ENCODE results near the gene RAB20. TPM values are rescaled to one million over a fixed set of nuclear protein-coding genes. Genes with fewer than 3 reads are reported as not detected.

Gene RAB20
- total and polyA plus RNA-seq, 2 of the 8 experiments (the other 6 are each of a cell fraction or from before 2014, with no cell fraction given): 14.8 to 27.9 TPM

- TF ChIP-seq CBX8 (IDR thresholded peaks at IDR 0.05; ENCODE audit: borderline replicate concordance, low read depth, low read length) (no peak), CEBPB (IDR thresholded peaks at IDR 0.05; ENCODE audit: low read depth, low read length) (peak; percentile 77), POU5F1 (IDR thresholded peaks at IDR 0.05; ENCODE audit: low read depth, low read length) (no peak), TAF1 (IDR thresholded peaks at IDR 0.05; ENCODE audit: low read depth, low read length) (peak; percentile 74), ATF3 (IDR thresholded peaks at IDR 0.05; ENCODE audit: insufficient read depth, low read depth, low read length) (no peak), YY1 (IDR thresholded peaks at IDR 0.05; ENCODE audit: low read depth, low read length) (no peak), KDM4A (IDR thresholded peaks at IDR 0.05; ENCODE audit: low read depth, low read length, severe bottlenecking) (peak; percentile 90), EZH2 (IDR thresholded peaks at IDR 0.05; ENCODE audit: low read depth, low read length, severe bottlenecking) (peak; percentile 35), KDM5A (IDR thresholded peaks at IDR 0.05; ENCODE audit: low read length) (no peak), TAF7 (optimal IDR thresholded peaks at IDR 0.05; ENCODE audit: borderline replicate concordance, low read depth, low read length) (no peak), BACH1 (IDR thresholded peaks at IDR 0.05; ENCODE audit: low read length) (no peak), NANOG (IDR thresholded peaks at IDR 0.05; ENCODE audit: insufficient read depth, low read depth, low read length, poor library complexity, severe bottlenecking) (no peak), MAFK (IDR thresholded peaks at IDR 0.05; ENCODE audit: low read depth, low read length) (no peak), PHF8 (conservative IDR thresholded peaks at IDR 0.05; ENCODE audit: low read depth, low read length) (peak; percentile 49; the same call in 1 of the 2 replicates), BRCA1 (IDR thresholded peaks at IDR 0.05; ENCODE audit: low read depth, low read length) (no peak), SUZ12 (IDR thresholded peaks at IDR 0.05; ENCODE audit: low read length) (no peak), E2F6 (IDR thresholded peaks at IDR 0.05) (no peak; the same call in none of the 2 replicates), CTBP2 (IDR thresholded peaks at IDR 0.05; ENCODE audit: borderline replicate concordance, insufficient read depth, insufficient read length, low read length) (no peak), CHD2 (IDR thresholded peaks at IDR 0.05; ENCODE audit: low read length) (no peak), CBX5 (IDR thresholded peaks at IDR 0.05; ENCODE audit: low read depth, low read length) (no peak), RNF2 (IDR thresholded peaks at IDR 0.05; ENCODE audit: borderline replicate concordance, low read depth, low read length, missing control alignments, poor library complexity, severe bottlenecking) (no peak), HDAC6 (IDR thresholded peaks at IDR 0.05; ENCODE audit: low read depth, low read length) (no peak)
These were observed at the start of gene RAB20 (continued) for GRCh38 chr13:110561344-110562035.
